Testis (tissue), 3 donors: ENCODE measurements around the gene CASK. TPM values are rescaled to one million over a fixed set of nuclear protein-coding genes. Genes with fewer than 3 reads are reported as not detected.
"Not testable (repeated sequence)": the region's sequence is repeated elsewhere in the genome, so short reads cannot be mapped to it uniquely, and the experiment has no call there.

Experiments
- DNase-seq: peaks from one replicate; pipeline ENCODE4 v3.0.0-alpha.2; 2019
- H3K27ac ChIP-seq, 2 donors: fragments of 200-600 bp; sonication (generic); one replicate each; pipeline ENCODE4 v1.5.1; 2019
- H3K27me3 ChIP-seq: fragments of 200-600 bp; sonication (generic); one replicate; pipeline ENCODE4 v1.5.1; 2019
- H3K36me3 ChIP-seq: fragments of 200-600 bp; sonication (generic); one replicate; pipeline ENCODE4 v1.5.1; 2017; ENCODE audit warnings: low read depth; ENCODE audit errors: missing control alignments
- H3K4me1 ChIP-seq: fragments of 200-600 bp; sonication (generic); one replicate; pipeline ENCODE4 v1.5.1; 2019
- H3K4me3 ChIP-seq, 2 donors: fragments of 200-600 bp; sonication (generic); one replicate each; pipeline ENCODE4 v1.5.1; 2017 to 2019
- H3K9me3 ChIP-seq: fragments of 200-600 bp; sonication (generic); one replicate; pipeline ENCODE4 v1.5.1; 2017
- CTCF ChIP-seq, 3 experiments: fragments of 450-650 bp in 2 of 3; fragments of 200-600 bp in 1 of 3; sonication (generic) in 1 of 3; IDR thresholded peaks; one replicate each; pipeline ENCODE4 v1.5.1; 2016 to 2019; ENCODE audit warnings: antibody characterized with exemption in 3 of 3, mild to moderate bottlenecking in 2 of 3, moderate library complexity in 1 of 3
- POLR2A ChIP-seq: fragments of 450-650 bp; IDR thresholded peaks from one replicate; pipeline ENCODE4 v1.6.1; 2017; ENCODE audit warnings: antibody characterized with exemption, mild to moderate bottlenecking, moderate library complexity
- WGBS, 2 donors: methylation state at CpG; one replicate each; pipeline ENCODE4 v1.1.5; 2018; 5-methylcytosine and 5-hydroxymethylcytosine counted together
- intact Hi-C: fragments of 100-400 bp; cut with DNase I; formaldehyde crosslinking; loops from one replicate; pipeline ENCODE4 v1.15.1; 2023; ENCODE audit warnings: low total_unique reads
- polyA plus RNA-seq: library from polyadenylated mRNA; stranded (reverse); fragments of 350-450 nt; fragmentation: Illumina TruSeq; extraction: RNeasy Lipid Tissue Mini Kit (QIAGEN cat#74804); gene quantifications from one replicate; pipeline ENCODE4 v1.2.3, GENCODE V29; 2014; ENCODE audit warnings: low read depth, low replicate concordance; ENCODE audit not compliant: insufficient read depth
- total RNA-seq, 2 donors: library from RNA; depleted of rRNA; stranded (reverse); fragments of >200 nt; gene quantifications; one replicate each; pipeline ENCODE4 v1.2.3, GENCODE V29; 2016

Gene CASK
- total and polyA plus RNA-seq, 3 donors from 2014 or later, result 8.5 to 20.9 (median 14.5) TPM

GRCh38 chrX:41664375-41664901 lies 258.9 kb downstream of the CASK start:
- no peak for TF ChIP-seq CTCF (IDR thresholded peaks at IDR 0.05)
- no peak for TF ChIP-seq POLR2A
- intact Hi-C loops, result no loop called here
- 92 to 95% methylated on average over 2 of the region's 2 CpGs for WGBS, 2 donors

GRCh38 chrX:41661366-41662095 lies 261.8 kb downstream of the CASK start:
- no peak for TF ChIP-seq CTCF (IDR thresholded peaks at IDR 0.05)
- Histone ChIP-seq H3K9me3 (no peaks in the 10 kb centered on the region), H3K36me3 (no peaks in the 10 kb centered on the region), H3K4me3 (no peak overlapping the region), H3K27me3 (no peaks in the 10 kb centered on the region), H3K27ac (no peak overlapping the region), H3K4me1 (no peaks in the 10 kb centered on the region)
- intact Hi-C loops, result no loop called here
- 84 to 85% methylated on average over 2 of the region's 2 CpGs for WGBS, 2 donors
- DNase-seq, result no peak

More at GRCh38 chrX:41664375-41664901, 258.9 kb downstream of the CASK start:
- no peak overlapping the region for H3K4me3 ChIP-seq
- no peak for DNase-seq
- H3K9me3 ChIP-seq, result no peaks in the 10 kb centered on the region
- H3K27me3 ChIP-seq, result no peaks in the 10 kb centered on the region
- H3K27ac ChIP-seq, result no peak overlapping the region
- H3K4me1 ChIP-seq, result no peaks in the 10 kb centered on the region
- H3K36me3 ChIP-seq, result no peaks in the 10 kb centered on the region

- no peaks in the 10 kb centered on the region for H3K36me3 ChIP-seq
- WGBS, 2 donors, result 77 to 83% methylated on average over 3 to 4 of the region's 4 CpGs
- H3K9me3 ChIP-seq, result no peaks in the 10 kb centered on the region
- no peaks in the 10 kb centered on the region for H3K4me1 ChIP-seq
- H3K27me3 ChIP-seq, result no peaks in the 10 kb centered on the region
- TF ChIP-seq CTCF (IDR thresholded peaks at IDR 0.05) (no peak), POLR2A (no peak)
- H3K27ac ChIP-seq, result no peak overlapping the region
- no peak overlapping the region for H3K4me3 ChIP-seq
- DNase-seq, result no peak
- intact Hi-C loops, result no loop called here
Observed at GRCh38 chrX:41655631-41656030, 267.7 kb downstream of the CASK start.

- no peaks in the 10 kb centered on the region for H3K4me1 ChIP-seq
- H3K4me3 ChIP-seq, result no peak overlapping the region
- no peaks in the 10 kb centered on the region for H3K27me3 ChIP-seq
- no peak for DNase-seq
- no peaks in the 10 kb centered on the region for H3K9me3 ChIP-seq
- WGBS, 2 donors, result 87 to 89% methylated on average over 4 of the region's 4 CpGs
- intact Hi-C loops, result no loop called here
- no peak overlapping the region for H3K27ac ChIP-seq
- TF ChIP-seq CTCF (IDR thresholded peaks at IDR 0.05), result no peak
- TF ChIP-seq POLR2A, result no peak
- no peaks in the 10 kb centered on the region for H3K36me3 ChIP-seq
Observed at GRCh38 chrX:41655101-41655500, 268.3 kb downstream of the CASK start.

GRCh38 chrX:41653125-41653524 lies 270.2 kb downstream of the CASK start:
- no peaks in the 10 kb centered on the region for H3K9me3 ChIP-seq
- H3K27ac ChIP-seq, result no peak overlapping the region
- no peak overlapping the region for H3K4me3 ChIP-seq
- intact Hi-C loops, result no loop called here
- WGBS, 2 donors, result 93 to 96% methylated on average over 4 of the region's 4 CpGs
- no peak for DNase-seq
- no peaks in the 10 kb centered on the region for H3K27me3 ChIP-seq
- no peaks in the 10 kb centered on the region for H3K36me3 ChIP-seq
- TF ChIP-seq POLR2A (no peak), CTCF (IDR thresholded peaks at IDR 0.05) (no peak)
- H3K4me1 ChIP-seq, result no peaks in the 10 kb centered on the region

GRCh38 chrX:41646201-41646600 lies 277.2 kb downstream of the CASK start:
- H3K9me3 ChIP-seq, intact Hi-C loops, DNase-seq, H3K27me3 ChIP-seq, H3K4me3 ChIP-seq, H3K4me1 ChIP-seq, H3K36me3 ChIP-seq, H3K27ac ChIP-seq: not testable (repeated sequence)
- WGBS, 2 donors, result 66 to 79% methylated on average over 2 of the region's 2 CpGs
